ENCODE results near the gene TUBA3E.
"Not testable (repeated sequence)": the region's sequence is repeated elsewhere in the genome, so short reads cannot be mapped to it uniquely, and the experiment has no call there.

The TUBA3E gene

GRCh38 chr2:130160838-130161705, 37.2 kb downstream of the TUBA3E start:
- FAIRE-seq, result not testable (repeated sequence)

GRCh38 chr2:130160131-130160530, 38.1 kb downstream of the TUBA3E start:
- FAIRE-seq, result no peak

GRCh38 chr2:130159376-130159775, 38.9 kb downstream of the TUBA3E start:
- FAIRE-seq, result not testable (repeated sequence)

GRCh38 chr2:130158631-130159030, 39.6 kb downstream of the TUBA3E start:
- FAIRE-seq, result no peak

- not testable (repeated sequence) for FAIRE-seq
Observed at GRCh38 chr2:130157825-130158514, 40.3 kb downstream of the TUBA3E start.

GRCh38 chr2:130157354-130157753, 40.9 kb downstream of the TUBA3E start:
- FAIRE-seq, result not testable (repeated sequence)

- no peak for FAIRE-seq
Observed at GRCh38 chr2:130156624-130157004, 41.6 kb downstream of the TUBA3E start.

- FAIRE-seq, result not testable (repeated sequence)
Observed at GRCh38 chr2:130155956-130156623, 42.1 kb downstream of the TUBA3E start.

GRCh38 chr2:130154773-130155765, 43.2 kb downstream of the TUBA3E start:
- no peak for FAIRE-seq

GRCh38 chr2:130154423-130154770, 43.8 kb downstream of the TUBA3E start:
- not testable (repeated sequence) for FAIRE-seq

GRCh38 chr2:130153721-130154422, 44.4 kb downstream of the TUBA3E start:
- FAIRE-seq, result not testable (repeated sequence)

- FAIRE-seq, result no peak
Observed at GRCh38 chr2:130152816-130153595, 45.2 kb downstream of the TUBA3E start.

- FAIRE-seq, result not testable (repeated sequence)
Observed at GRCh38 chr2:130152136-130152815, 46.0 kb downstream of the TUBA3E start.

- not testable (repeated sequence) for FAIRE-seq
Observed at GRCh38 chr2:130151145-130151512, 47.1 kb downstream of the TUBA3E start.

GRCh38 chr2:130150181-130151144, 47.8 kb downstream of the TUBA3E start:
- no peak for FAIRE-seq

- FAIRE-seq, result not testable (repeated sequence)
Observed at GRCh38 chr2:130148515-130148914, 49.7 kb downstream of the TUBA3E start.

GRCh38 chr2:130145006-130145414, 53.2 kb downstream of the TUBA3E start, which contains the start of gene CCDC74B:
TSS of gene CCDC74B (minus strand) at chr2:130145112. CDS start at chr2:130144996, 116 bp downstream.
- not testable (repeated sequence) for FAIRE-seq

GRCh38 chr2:130143266-130144039, 54.8 kb downstream of the TUBA3E start:
- FAIRE-seq, result not testable (repeated sequence)
